H9 (cell line): Measurements from ENCODE around the gene SETD6. TPM values are rescaled to one million over a fixed set of nuclear protein-coding genes. Genes with fewer than 3 reads are reported as not detected.

Source experiments
- DNase-seq: peaks from one replicate; pipeline ENCODE4 v3.0.0-alpha.2; 2017
- H2AFZ ChIP-seq: one replicate; pipeline ENCODE4 v1.6.1; 2013; ENCODE audit warnings: mild to moderate bottlenecking, low read length, control low read depth, moderate library complexity
- H2AK5ac ChIP-seq: 2 replicates; pipeline ENCODE4 v1.6.1; 2013; ENCODE audit warnings: low read length, control low read depth, mixed read lengths; ENCODE audit not compliant: insufficient read length
- H2BK120ac ChIP-seq: one replicate; pipeline ENCODE4 v1.6.1; 2013; ENCODE audit warnings: low read depth, mild to moderate bottlenecking, low read length, control low read depth, inconsistent platforms; ENCODE audit not compliant: poor library complexity, severe bottlenecking
- H2BK12ac ChIP-seq: 2 replicates; pipeline ENCODE4 v1.6.1; 2013; ENCODE audit warnings: low read length, control low read depth, mixed read lengths, low read depth; ENCODE audit not compliant: insufficient read length
- H2BK15ac ChIP-seq: 2 replicates; pipeline ENCODE4 v1.6.1; 2013; ENCODE audit warnings: low read depth, low read length, control low read depth
- H2BK20ac ChIP-seq: one replicate; pipeline ENCODE4 v1.6.1; 2013; ENCODE audit warnings: low read depth, mild to moderate bottlenecking, low read length, control low read depth, inconsistent platforms; ENCODE audit not compliant: poor library complexity, severe bottlenecking
- H2BK5ac ChIP-seq: 2 replicates; pipeline ENCODE4 v1.6.1; 2013; ENCODE audit warnings: low read length, control low read depth, mixed read lengths; ENCODE audit not compliant: insufficient read length
- H3K14ac ChIP-seq: 2 replicates; pipeline ENCODE4 v1.6.1; 2013; ENCODE audit warnings: low read length, control low read depth; ENCODE audit not compliant: insufficient read depth
- H3K18ac ChIP-seq: 2 replicates; pipeline ENCODE4 v1.6.1; 2013; ENCODE audit warnings: low read depth, mild to moderate bottlenecking, mixed read lengths, low read length, control low read depth; ENCODE audit not compliant: insufficient read length
- H3K23ac ChIP-seq: 2 replicates; pipeline ENCODE4 v1.6.1; 2013; ENCODE audit warnings: low read length, control low read depth, mixed read lengths, low read depth; ENCODE audit not compliant: insufficient read length
- H3K23me2 ChIP-seq: 2 replicates; pipeline ENCODE4 v1.6.1; 2013; ENCODE audit warnings: low read depth, mild to moderate bottlenecking, mixed read lengths, low read length, control low read depth; ENCODE audit not compliant: insufficient read length, poor library complexity, severe bottlenecking
- H3K27ac ChIP-seq: 2 replicates; pipeline ENCODE4 v1.5.1; 2013; ENCODE audit warnings: low read length, control low read depth, mixed read lengths, low read depth; ENCODE audit not compliant: insufficient read length
- H3K27me3 ChIP-seq: 2 replicates; pipeline ENCODE4 v1.6.1; 2013; ENCODE audit warnings: low read length, control low read depth, inconsistent platforms; ENCODE audit not compliant: insufficient read depth
- H3K4ac ChIP-seq: 2 replicates; pipeline ENCODE4 v1.6.1; 2013; ENCODE audit warnings: low read depth, mild to moderate bottlenecking, control low read depth, inconsistent platforms, low read length, moderate library complexity
- H3K4me1 ChIP-seq: 2 replicates; pipeline ENCODE4 v1.6.1; 2013; ENCODE audit warnings: low read length, control low read depth, inconsistent platforms; ENCODE audit not compliant: insufficient read depth
- H3K4me2 ChIP-seq: 2 replicates; pipeline ENCODE4 v1.6.1; 2013; ENCODE audit warnings: low read length, control low read depth, mixed read lengths; ENCODE audit not compliant: insufficient read length, insufficient read depth
- H3K56ac ChIP-seq: 2 replicates; pipeline ENCODE4 v1.6.1; 2013; ENCODE audit warnings: low read depth, mild to moderate bottlenecking, mixed read lengths, low read length, control low read depth; ENCODE audit not compliant: insufficient read length
- H3K79me1 ChIP-seq: 2 replicates; pipeline ENCODE4 v1.6.1; 2013; ENCODE audit warnings: low read depth, mild to moderate bottlenecking, moderate library complexity, low read length, control low read depth, inconsistent platforms; ENCODE audit not compliant: insufficient read depth, poor library complexity, severe bottlenecking
- H3K79me2 ChIP-seq: 2 replicates; pipeline ENCODE4 v1.6.1; 2013; ENCODE audit warnings: low read length, control low read depth, inconsistent platforms; ENCODE audit not compliant: insufficient read depth
- H3K9ac ChIP-seq: 2 replicates; pipeline ENCODE4 v1.6.1; 2013; ENCODE audit warnings: low read length, control low read depth, mixed read lengths; ENCODE audit not compliant: insufficient read length; ENCODE audit errors: extremely low read depth
- H3K9me3 ChIP-seq: one replicate; pipeline ENCODE4 v1.6.1; 2013; ENCODE audit warnings: low read depth, low read length, inconsistent platforms; ENCODE audit not compliant: control insufficient read depth
- H3T11ph ChIP-seq: one replicate; pipeline ENCODE4 v1.6.1; 2013; ENCODE audit warnings: mild to moderate bottlenecking, low read length, control low read depth, inconsistent platforms
- H4K20me1 ChIP-seq: one replicate; pipeline ENCODE4 v1.6.1; 2013; ENCODE audit not compliant: control insufficient read depth, insufficient read length, insufficient read depth
- H4K5ac ChIP-seq: 2 replicates; pipeline ENCODE4 v1.6.1; 2013; ENCODE audit warnings: low read depth, mild to moderate bottlenecking, mixed read lengths, low read length, control low read depth; ENCODE audit not compliant: insufficient read length
- H4K8ac ChIP-seq: replicated peaks from 2 replicates; pipeline ENCODE4 v1.6.1; 2013; ENCODE audit warnings: low read length, control low read depth, mixed read lengths, low read depth; ENCODE audit not compliant: insufficient read length
- H4K91ac ChIP-seq: 2 replicates; pipeline ENCODE4 v1.6.1; 2013; ENCODE audit warnings: low read depth, mild to moderate bottlenecking, moderate library complexity, mixed read lengths, low read length, control low read depth; ENCODE audit not compliant: insufficient read length
- H3K27ac Mint-ChIP-seq, 3 experiments: 2 replicates in 2 of 3; 3 replicates in 1 of 3; pipeline ENCODE4 v1.8.0; 2020 to 2021; ENCODE audit warnings: mixed read lengths in 3 of 3, mild to moderate bottlenecking in 1 of 3, moderate library complexity in 1 of 3
- H3K27me3 Mint-ChIP-seq: 2 replicates; pipeline ENCODE4 v1.8.0; 2021; ENCODE audit warnings: low read depth, mild to moderate bottlenecking, moderate library complexity, mixed read lengths
- H3K36me3 Mint-ChIP-seq, 3 experiments: 2 replicates in 2 of 3; 3 replicates in 1 of 3; pipeline ENCODE4 v1.8.0; 2020 to 2021; ENCODE audit warnings: low read depth in 3 of 3, mixed read lengths in 3 of 3; ENCODE audit not compliant: insufficient read depth in 1 of 3
- H3K4me1 Mint-ChIP-seq, 2 experiments: 2 replicates each; pipeline ENCODE4 v1.8.0; 2020; ENCODE audit warnings: mixed read lengths in 2 of 2
- H3K4me3 Mint-ChIP-seq, 2 experiments: 2 replicates in 1 of 2; 3 replicates in 1 of 2; pipeline ENCODE4 v1.8.0; 2020 to 2021; ENCODE audit warnings: mild to moderate bottlenecking in 2 of 2, mixed read lengths in 2 of 2, moderate library complexity in 1 of 2
- H3K9me3 Mint-ChIP-seq, 2 experiments: 2 replicates in 1 of 2; 3 replicates in 1 of 2; pipeline ENCODE4 v1.8.0; 2020; ENCODE audit warnings: mild to moderate bottlenecking in 2 of 2, mixed read lengths in 2 of 2, moderate library complexity in 1 of 2
- CTCF ChIP-seq: fragments of 200-600 bp; sonication (generic); conservative IDR thresholded peaks from 3 replicates; pipeline ENCODE4 v1.8.0; 2021; ENCODE audit warnings: antibody characterized with exemption, mild to moderate bottlenecking
- WGBS: extraction: QIAGEN DNeasy Blood & Tissue Kit; methylation state at CpG from one replicate; pipeline ENCODE4 v1.1.7; 2013; ENCODE audit warnings: missing lambda C conversion rate, low lambda C conversion rate, mixed read lengths; ENCODE audit not compliant: insufficient read length; ENCODE audit errors: extremely low coverage; 5-methylcytosine and 5-hydroxymethylcytosine counted together
- total RNA-seq: library from RNA; stranded (reverse); gene quantifications from 2 replicates; pipeline ENCODE4 v1.2.1, GENCODE V29; 2021

Gene SETD6
- total RNA-seq, 1 experiment from 2014 or later: 55.6 TPM

GRCh38 chr16:58472827-58473226 is 42.5 kb upstream of the SETD6 start:
- Histone ChIP-seq H3K79me2 (no peaks in the 10 kb centered on the region), H3T11ph (no peak overlapping the region), H3K23me2 (no peaks in the 10 kb centered on the region), H2BK120ac (no peak overlapping the region), H2BK12ac (no peak overlapping the region), H4K20me1 (no peaks in the 10 kb centered on the region), H2AK5ac (no peak overlapping the region), H3K4me2 (no peak overlapping the region), H4K8ac (no peak overlapping the region), H3K4me1 (no peaks in the 10 kb centered on the region), H3K79me1 (no peaks in the 10 kb centered on the region), H2BK20ac (no peak overlapping the region), H2BK15ac (no peak overlapping the region), H2AFZ (no peak overlapping the region), H2BK5ac (no peak overlapping the region), H3K23ac (no peak overlapping the region), H4K5ac (no peak overlapping the region), H3K18ac (no peak overlapping the region), H3K56ac (no peak overlapping the region), H3K9ac (no peak overlapping the region), H3K9me3 (no peaks in the 10 kb centered on the region), H3K14ac (no peak overlapping the region), H3K4ac (no peak overlapping the region), H3K27ac (no peak overlapping the region), H4K91ac (no peak overlapping the region), H3K27me3 (no peaks in the 10 kb centered on the region; the same call in 1 of the 2 replicates)
- no peak for TF ChIP-seq CTCF
- H3K27me3 Mint-ChIP-seq: peaks cover 28% of the 10 kb centered on the region
- WGBS: no CpG with 5 or more reads among the region's 3 CpGs
- H3K36me3 Mint-ChIP-seq: peaks cover 0 to 6% (median 0%) of the 10 kb centered on the region in 3 experiments; a peak in 1 of 7 replicates
- H3K4me3 Mint-ChIP-seq: no peak overlapping the region
- peaks cover 0 to 3% of the 10 kb centered on the region in 2 experiments; a peak in 1 of 5 replicates for H3K9me3 Mint-ChIP-seq
- DNase-seq: no peak
- H3K27ac Mint-ChIP-seq: no peak overlapping the region
- peaks cover 11 to 37% of the 10 kb centered on the region in 2 experiments for H3K4me1 Mint-ChIP-seq
